Measurements from ENCODE around the gene RASGRP3.

Gene RASGRP3

DNA sequence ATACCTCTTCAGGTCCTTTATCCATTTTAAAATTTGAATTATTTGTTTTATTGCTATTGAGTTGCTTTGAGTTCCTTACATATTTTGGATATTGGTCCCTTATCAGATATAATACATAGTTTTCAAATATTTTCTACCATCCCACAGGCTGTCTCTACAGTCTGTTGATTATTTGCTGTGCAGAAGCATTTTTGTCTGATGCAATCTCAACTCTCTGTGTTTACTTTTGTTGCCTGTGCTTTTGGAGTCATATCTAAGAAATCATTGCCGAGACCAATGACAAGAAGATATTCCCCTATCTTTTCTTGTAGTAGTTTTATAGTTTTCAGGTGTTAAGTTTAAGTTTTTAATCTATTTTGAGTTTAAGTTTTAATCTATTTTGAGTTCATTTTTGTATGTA, 25.2 kb upstream of the RASGRP3 start:
- Histone ChIP-seq H3K4me1 (ENCODE audit: control insufficient read depth in 1 of 2, insufficient read depth in 1 of 2, low read depth in 1 of 2, low read length in 1 of 2) (peaks cover 0 to 8% of the 10 kb centered on the region in 2 experiments), H3K36me3 (no peaks in the 10 kb centered on the region), H3K4me3 (ENCODE audit: low read depth in 1 of 2, low read length in 1 of 2) (no peak overlapping the region), H3K27me3 (no peaks in the 10 kb centered on the region), H3K27ac (no peak overlapping the region), H3K9me3 (no peaks in the 10 kb centered on the region)
- TF ChIP-seq, protein P1, sequence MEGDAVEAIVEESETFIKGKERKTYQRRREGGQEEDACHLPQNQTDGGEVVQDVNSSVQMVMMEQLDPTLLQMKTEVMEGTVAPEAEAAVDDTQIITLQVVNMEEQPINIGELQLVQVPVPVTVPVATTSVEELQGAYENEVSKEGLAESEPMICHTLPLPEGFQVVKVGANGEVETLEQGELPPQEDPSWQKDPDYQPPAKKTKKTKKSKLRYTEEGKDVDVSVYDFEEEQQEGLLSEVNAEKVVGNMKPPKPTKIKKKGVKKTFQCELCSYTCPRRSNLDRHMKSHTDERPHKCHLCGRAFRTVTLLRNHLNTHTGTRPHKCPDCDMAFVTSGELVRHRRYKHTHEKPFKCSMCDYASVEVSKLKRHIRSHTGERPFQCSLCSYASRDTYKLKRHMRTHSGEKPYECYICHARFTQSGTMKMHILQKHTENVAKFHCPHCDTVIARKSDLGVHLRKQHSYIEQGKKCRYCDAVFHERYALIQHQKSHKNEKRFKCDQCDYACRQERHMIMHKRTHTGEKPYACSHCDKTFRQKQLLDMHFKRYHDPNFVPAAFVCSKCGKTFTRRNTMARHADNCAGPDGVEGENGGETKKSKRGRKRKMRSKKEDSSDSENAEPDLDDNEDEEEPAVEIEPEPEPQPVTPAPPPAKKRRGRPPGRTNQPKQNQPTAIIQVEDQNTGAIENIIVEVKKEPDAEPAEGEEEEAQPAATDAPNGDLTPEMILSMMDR (IDR thresholded peaks at IDR 0.05), result no peak

DNA sequence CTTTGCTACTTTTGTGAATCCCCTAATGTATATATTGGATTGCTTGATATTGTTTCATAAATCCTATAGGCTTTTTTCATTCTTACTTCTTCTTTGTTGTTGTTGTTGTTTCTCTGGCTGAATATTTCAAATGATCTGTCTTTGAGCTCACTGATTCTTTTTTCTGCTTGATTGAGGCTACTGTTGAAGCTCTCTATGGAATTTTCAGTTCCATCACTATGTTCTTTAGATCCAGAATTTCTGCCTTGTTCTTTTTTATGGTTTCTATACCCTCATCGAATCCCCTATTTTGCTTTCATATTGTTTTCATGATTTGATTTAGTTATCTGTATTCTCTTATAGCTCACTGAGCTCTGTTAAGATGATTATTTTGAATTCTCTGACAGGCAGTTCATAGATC, 24.6 kb upstream of the RASGRP3 start:
- Histone ChIP-seq H3K36me3 (no peaks in the 10 kb centered on the region), H3K9me3 (no peaks in the 10 kb centered on the region), H3K27me3 (no peaks in the 10 kb centered on the region), H3K27ac (no peak overlapping the region), H3K4me1 (ENCODE audit: control insufficient read depth in 1 of 2, insufficient read depth in 1 of 2, low read depth in 1 of 2, low read length in 1 of 2) (peaks cover 0 to 8% of the 10 kb centered on the region in 2 experiments), H3K4me3 (ENCODE audit: low read depth in 1 of 2, low read length in 1 of 2) (no peak overlapping the region)
- TF ChIP-seq, protein P1 (IDR thresholded peaks at IDR 0.05), result no peak

DNA sequence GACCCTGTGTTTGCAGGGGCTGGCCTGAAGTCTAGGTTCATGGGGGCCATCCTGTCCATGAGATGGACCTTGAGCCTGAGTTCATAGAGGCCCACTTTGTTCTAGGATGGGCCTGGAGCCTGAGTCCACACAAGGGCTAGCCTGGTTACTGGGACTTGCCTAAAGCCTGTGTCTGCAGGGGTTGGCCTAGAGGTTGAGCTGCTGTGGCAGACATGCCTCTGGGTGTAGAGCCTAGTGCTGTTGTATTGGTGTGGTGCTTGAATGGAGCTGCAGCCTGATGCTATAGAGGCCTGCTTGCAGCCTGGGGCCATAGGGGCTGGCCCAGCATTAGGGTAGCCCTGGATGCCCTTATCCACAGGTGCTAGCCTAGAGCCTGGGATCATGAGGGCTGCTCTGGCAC, 23.9 kb upstream of the RASGRP3 start:
- H3K36me3 ChIP-seq, result no peaks in the 10 kb centered on the region
- H3K9me3 ChIP-seq, result no peaks in the 10 kb centered on the region
- peaks cover 0 to 10% of the 10 kb centered on the region in 2 experiments for H3K4me1 ChIP-seq (ENCODE audit: control insufficient read depth in 1 of 2, insufficient read depth in 1 of 2, low read depth in 1 of 2, low read length in 1 of 2)
- H3K27me3 ChIP-seq, result no peaks in the 10 kb centered on the region
- H3K4me3 ChIP-seq (ENCODE audit: low read depth in 1 of 2, low read length in 1 of 2), result no peak overlapping the region
- TF ChIP-seq, protein P1 (IDR thresholded peaks at IDR 0.05), result no peak
- no peak overlapping the region for H3K27ac ChIP-seq

DNA sequence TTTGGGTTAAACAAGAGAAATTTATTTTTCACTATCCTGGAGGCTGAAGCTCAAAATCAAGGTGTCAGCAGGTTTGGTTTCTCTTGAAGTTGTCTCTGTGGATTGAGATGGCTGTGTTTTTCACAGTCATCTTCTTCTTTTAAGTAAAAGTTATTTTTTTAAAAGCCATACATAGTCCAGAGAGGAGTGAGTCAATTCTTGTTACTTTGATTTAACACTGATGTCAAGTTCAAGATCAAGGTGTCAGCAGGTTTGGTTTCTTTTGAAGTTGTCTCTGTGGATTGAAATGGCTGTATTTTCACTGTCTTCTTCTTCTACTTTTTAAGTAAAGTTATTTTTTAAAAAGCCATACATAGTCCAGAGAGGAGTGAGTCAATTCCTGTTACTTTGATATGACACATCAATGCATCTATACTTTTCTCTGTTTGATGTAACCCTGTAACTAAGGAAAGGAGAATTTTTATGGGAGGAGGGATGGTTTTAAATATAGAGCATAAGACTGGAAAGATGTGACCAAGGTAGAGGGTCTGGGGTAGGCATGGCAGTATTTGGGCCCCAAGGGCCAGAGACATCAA, 22.5 kb upstream of the RASGRP3 start:
- Histone ChIP-seq H3K4me3 (ENCODE audit: low read depth in 1 of 2, low read length in 1 of 2) (no peak overlapping the region), H3K4me1 (ENCODE audit: control insufficient read depth in 1 of 2, insufficient read depth in 1 of 2, low read depth in 1 of 2, low read length in 1 of 2) (peaks cover 0 to 7% of the 10 kb centered on the region in 2 experiments), H3K9me3 (no peaks in the 10 kb centered on the region), H3K27ac (no peak overlapping the region), H3K27me3 (no peaks in the 10 kb centered on the region), H3K36me3 (no peaks in the 10 kb centered on the region)
- TF ChIP-seq, protein P1 (IDR thresholded peaks at IDR 0.05), result no peak

DNA sequence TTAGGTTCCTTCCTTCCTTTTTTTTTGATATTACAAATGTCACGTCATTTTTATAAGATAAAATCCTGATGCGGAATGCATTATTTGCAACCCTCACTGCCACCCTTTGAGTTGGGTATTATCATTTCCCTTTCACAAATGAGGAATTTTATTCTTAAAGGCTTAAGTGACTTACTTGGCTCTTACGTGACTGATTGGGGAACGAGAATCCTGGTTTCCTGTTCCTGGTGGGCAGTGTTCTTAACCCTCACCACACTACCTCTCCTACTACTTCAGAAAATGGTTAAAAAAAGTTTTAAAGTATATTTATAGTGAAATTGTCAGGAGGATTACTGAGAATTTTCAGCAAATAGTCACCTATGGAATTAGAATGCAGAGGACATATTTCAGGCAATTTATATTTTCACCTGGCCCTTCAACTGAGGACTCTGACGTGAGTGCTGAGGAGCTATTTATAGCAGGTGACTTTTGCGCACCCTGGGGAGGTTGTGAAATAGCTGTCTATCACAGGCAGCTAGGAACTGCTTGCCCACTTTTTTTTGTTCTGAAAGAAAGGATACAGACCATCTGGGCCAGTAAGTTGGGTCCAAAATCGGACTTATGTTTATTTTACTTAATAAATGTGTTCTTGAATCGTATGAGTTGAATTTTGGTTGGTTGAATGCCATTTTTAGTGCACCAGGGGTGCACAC, 18.7 kb upstream of the RASGRP3 start:
- Histone ChIP-seq H3K9me3 (no peaks in the 10 kb centered on the region), H3K4me3 (ENCODE audit: low read depth in 1 of 2, low read length in 1 of 2) (no peak overlapping the region)
- TF ChIP-seq, protein P1 (IDR thresholded peaks at IDR 0.05), result no peak

More for the DNA sequence above, 18.7 kb upstream of the RASGRP3 start:
- no peaks in the 10 kb centered on the region for H3K36me3 ChIP-seq
- H3K4me1 ChIP-seq (ENCODE audit: control insufficient read depth in 1 of 2, insufficient read depth in 1 of 2, low read depth in 1 of 2, low read length in 1 of 2), result peaks cover 0 to 6% of the 10 kb centered on the region in 2 experiments
- no peaks in the 10 kb centered on the region for H3K27me3 ChIP-seq
- no peak overlapping the region for H3K27ac ChIP-seq
